ENCODE data around the gene STX7.

STX7 gene

DNA sequence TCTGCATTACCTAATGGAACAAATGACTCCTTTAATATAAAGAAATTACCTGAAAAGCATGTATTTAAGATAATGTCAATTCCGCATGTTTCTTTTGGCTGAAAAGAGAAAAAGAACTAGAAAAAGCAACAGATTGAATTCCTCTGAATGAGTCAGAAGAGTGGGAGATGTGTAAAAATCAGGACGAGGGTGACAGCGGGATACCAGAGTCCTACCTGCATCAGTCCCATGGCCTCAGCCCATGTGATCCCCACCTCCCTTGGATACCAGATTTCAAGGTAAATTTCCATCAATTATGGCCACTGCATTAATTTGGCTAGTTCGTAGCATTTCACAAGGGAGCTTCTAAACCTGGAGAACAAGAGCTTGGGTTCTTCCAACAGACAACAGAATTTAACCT lies 101.6 kb downstream of the STX7 start:
- DNase-seq: no peak

DNA sequence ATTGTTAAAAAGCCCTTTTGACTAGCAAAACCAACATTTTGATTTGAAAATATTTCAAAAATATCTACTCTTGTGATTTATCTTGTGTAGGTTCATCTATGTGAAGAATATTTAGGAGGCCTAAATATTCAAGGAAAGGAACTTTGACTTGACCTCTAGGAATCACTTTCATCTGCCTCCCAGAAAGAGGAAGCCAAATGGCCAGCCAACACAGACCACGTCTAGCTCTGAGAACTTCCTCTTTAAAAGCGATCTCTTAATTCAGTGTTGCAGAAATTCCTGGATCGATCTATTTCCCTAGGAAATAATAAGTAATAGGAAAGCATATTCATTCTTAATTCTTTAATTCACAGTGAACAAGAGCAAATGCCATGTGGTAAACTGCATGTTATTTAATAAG lies 102.1 kb downstream of the STX7 start:
- no peak for DNase-seq

GRCh38 chr6:132405143-132405915 lies 107.6 kb downstream of the STX7 start:
- DNase-seq: no peak

- DNase-seq: no peak
Measured at GRCh38 chr6:132404736-132405135, 108.2 kb downstream of the STX7 start.

DNA sequence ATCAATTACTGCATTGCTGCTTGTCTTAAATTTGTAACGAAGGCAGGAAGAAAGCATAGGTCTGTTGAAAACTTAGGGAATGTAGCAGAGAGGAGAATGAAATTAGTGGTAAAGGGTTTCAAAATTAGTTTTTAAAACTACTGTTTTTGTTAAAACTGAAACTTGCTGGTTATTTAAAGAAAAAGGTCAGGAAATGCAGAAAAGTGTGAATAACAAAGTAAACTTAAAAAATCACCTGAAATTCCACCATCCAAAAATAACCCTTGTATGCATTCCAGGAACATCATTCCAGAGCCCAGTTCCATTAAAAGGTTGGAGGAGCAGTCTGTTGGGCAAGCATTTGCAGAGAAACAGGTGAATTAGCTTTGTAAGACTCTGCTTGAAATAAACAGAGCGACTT lies 108.6 kb downstream of the STX7 start:
- DNase-seq: no peak

- no peak for DNase-seq
Measured at GRCh38 chr6:132401618-132402285, 111.2 kb downstream of the STX7 start.

- DNase-seq: no peak
Measured at GRCh38 chr6:132400883-132401617, 111.9 kb downstream of the STX7 start, which contains the start of gene MOXD1. MOXD1 (minus strand) TSS chr6:132401475; CDS start chr6:132401426, 49 bp downstream.

GRCh38 chr6:132400555-132400882 lies 112.4 kb downstream of the STX7 start:
- DNase-seq: no peak

DNA sequence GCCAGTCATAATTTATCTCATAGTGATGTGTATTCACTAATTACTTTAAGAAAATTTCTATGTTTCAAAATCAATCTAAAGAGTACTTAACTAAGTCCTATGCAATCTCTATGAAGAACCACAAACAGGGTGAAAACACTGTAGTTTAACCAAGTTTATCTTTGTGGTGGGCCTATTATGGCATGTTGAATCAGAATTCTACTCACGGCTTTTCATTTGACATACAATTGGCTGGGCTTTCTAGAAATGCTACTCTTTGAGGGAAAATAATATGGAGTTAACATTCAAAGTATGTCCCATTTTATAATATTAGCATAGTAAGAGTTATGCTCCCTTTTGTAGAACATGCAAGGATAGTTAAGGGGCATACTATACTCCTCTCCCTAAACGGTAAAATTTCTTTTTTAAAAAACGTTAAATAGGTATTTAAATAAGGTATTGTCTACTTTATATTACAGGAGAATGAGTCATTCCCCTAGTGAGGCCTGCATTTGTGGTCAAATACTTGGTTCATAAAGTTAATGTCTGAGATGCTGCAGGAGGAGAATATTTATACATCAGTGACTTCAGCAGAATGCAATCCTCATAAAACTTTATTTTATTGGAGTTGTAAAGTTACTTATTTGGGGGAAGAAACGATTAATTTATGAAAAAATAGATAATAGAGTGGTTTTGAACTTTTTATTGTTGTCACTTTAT lies 113.4 kb downstream of the STX7 start:
- DNase-seq: no peak

All from GF-D8 (cell line).